ENCODE results near the gene NEUROD1.

Gene NEUROD1

DNA sequence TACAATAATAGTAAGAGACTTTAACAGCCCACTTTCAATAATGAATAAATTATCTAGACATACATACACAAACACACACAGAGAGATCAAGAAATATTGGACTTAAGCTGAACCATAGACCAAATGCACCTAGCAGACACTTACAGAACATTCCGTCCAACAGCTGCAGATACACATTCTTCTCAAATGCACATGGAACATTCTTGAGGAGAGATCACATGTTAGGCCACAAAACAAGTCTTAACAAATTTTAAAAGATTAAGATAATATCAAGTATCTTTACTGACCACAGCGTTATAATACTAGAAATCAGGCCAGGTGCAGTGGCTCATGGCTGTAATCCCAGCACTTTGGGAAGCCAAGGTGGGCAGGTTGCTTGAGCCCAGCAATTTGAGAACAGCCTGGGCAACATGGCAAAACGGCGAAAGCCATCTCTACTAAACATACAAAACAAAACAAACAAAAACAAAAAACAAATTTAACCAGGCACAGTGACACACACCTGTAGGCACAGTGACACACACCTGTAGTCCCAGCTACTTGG, 30.8 kb downstream of the NEUROD1 start:
- Histone ChIP-seq H3K4me1 (ENCODE audit: insufficient read depth, poor library complexity, severe bottlenecking) (no peaks in the 10 kb centered on the region), H3K27ac (ENCODE audit: poor library complexity, severe bottlenecking) (no peak overlapping the region), H3K36me3 (ENCODE audit: low read depth) (no peaks in the 10 kb centered on the region), H3K27me3 (ENCODE audit: insufficient read depth, poor library complexity, severe bottlenecking) (peaks cover 2% of the 10 kb centered on the region), H3K9me3 (ENCODE audit: severe bottlenecking) (no peaks in the 10 kb centered on the region), H3K4me3 (ENCODE audit: severe bottlenecking) (no peak overlapping the region)
- DNase-seq (ENCODE audit: low spot score), result no peak
- no peak for ATAC-seq (ENCODE audit: low read depth)
- TF ChIP-seq CTCF (IDR thresholded peaks at IDR 0.05; ENCODE audit: poor library complexity, severe bottlenecking), result no peak

GRCh38 chr2:181648478-181649155, 31.7 kb downstream of the NEUROD1 start:
- Histone ChIP-seq H3K27ac (ENCODE audit: poor library complexity, severe bottlenecking) (no peak overlapping the region), H3K27me3 (ENCODE audit: insufficient read depth, poor library complexity, severe bottlenecking) (peaks cover 2% of the 10 kb centered on the region), H3K4me3 (ENCODE audit: severe bottlenecking) (no peak overlapping the region), H3K36me3 (ENCODE audit: low read depth) (no peaks in the 10 kb centered on the region), H3K4me1 (ENCODE audit: insufficient read depth, poor library complexity, severe bottlenecking) (no peaks in the 10 kb centered on the region), H3K9me3 (ENCODE audit: severe bottlenecking) (no peaks in the 10 kb centered on the region)
- ATAC-seq (ENCODE audit: low read depth) (no peak), DNase-seq (ENCODE audit: low spot score) (no peak)
- no peak for TF ChIP-seq CTCF (IDR thresholded peaks at IDR 0.05; ENCODE audit: poor library complexity, severe bottlenecking)

DNA sequence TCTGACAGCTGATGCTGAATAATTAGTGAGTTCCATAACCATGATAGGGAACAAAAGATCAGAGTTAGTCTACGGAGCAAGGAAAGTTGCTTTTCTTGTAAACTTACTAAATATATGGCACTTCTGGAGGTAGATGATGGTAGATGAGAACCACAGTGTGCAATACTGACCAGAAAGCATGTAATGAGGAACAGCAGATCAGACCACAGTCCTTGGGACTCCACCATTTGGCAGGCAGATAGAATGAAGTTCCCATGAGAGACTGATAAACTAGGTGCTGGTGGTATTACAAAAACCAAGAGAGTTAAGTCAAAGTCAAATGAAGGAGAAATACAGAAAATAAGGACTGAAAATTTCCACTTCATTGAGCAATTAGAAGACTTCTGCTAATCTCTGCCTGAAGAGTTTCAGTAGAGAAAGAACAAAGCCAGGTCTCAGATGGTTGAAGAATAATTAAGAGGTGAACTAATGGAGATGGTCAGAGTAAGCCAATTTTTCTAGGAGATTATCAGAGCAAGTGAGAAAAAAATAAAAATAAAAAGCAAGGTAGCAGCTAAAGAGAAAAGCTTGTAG, 33.8 kb downstream of the NEUROD1 start:
- H3K27me3 ChIP-seq (ENCODE audit: insufficient read depth, poor library complexity, severe bottlenecking), result no peaks in the 10 kb centered on the region
- H3K9me3 ChIP-seq (ENCODE audit: severe bottlenecking), result no peaks in the 10 kb centered on the region
- no peak for TF ChIP-seq CTCF (IDR thresholded peaks at IDR 0.05; ENCODE audit: poor library complexity, severe bottlenecking)
- H3K4me1 ChIP-seq (ENCODE audit: insufficient read depth, poor library complexity, severe bottlenecking), result no peaks in the 10 kb centered on the region
- H3K4me3 ChIP-seq (ENCODE audit: severe bottlenecking), result no peak overlapping the region
- H3K36me3 ChIP-seq (ENCODE audit: low read depth), result no peaks in the 10 kb centered on the region
- H3K27ac ChIP-seq (ENCODE audit: poor library complexity, severe bottlenecking), result no peak overlapping the region
- ATAC-seq (ENCODE audit: low read depth), result no peak
- no peak for DNase-seq (ENCODE audit: low spot score)

- H3K27me3 ChIP-seq (ENCODE audit: insufficient read depth, poor library complexity, severe bottlenecking), result no peaks in the 10 kb centered on the region
- no peak for ATAC-seq (ENCODE audit: low read depth)
Observed at GRCh38 chr2:181643151-181643550, 37.2 kb downstream of the NEUROD1 start.

More at GRCh38 chr2:181643151-181643550, 37.2 kb downstream of the NEUROD1 start:
- Histone ChIP-seq H3K9me3 (ENCODE audit: severe bottlenecking) (no peaks in the 10 kb centered on the region), H3K27ac (ENCODE audit: poor library complexity, severe bottlenecking) (no peak overlapping the region), H3K4me3 (ENCODE audit: severe bottlenecking) (no peak overlapping the region), H3K4me1 (ENCODE audit: insufficient read depth, poor library complexity, severe bottlenecking) (no peaks in the 10 kb centered on the region), H3K36me3 (ENCODE audit: low read depth) (no peaks in the 10 kb centered on the region)
- no peak for DNase-seq (ENCODE audit: low spot score)
- TF ChIP-seq CTCF (IDR thresholded peaks at IDR 0.05; ENCODE audit: poor library complexity, severe bottlenecking), result no peak

Measured in RWPE2 (cell line).